Natural killer cell treated with Interleukin-12 subunit alpha and Interleukin-12 subunit beta and Interleukin-15 and Interleukin-18, amount 100 ng/mL, for 72 hours (primary cell): ENCODE results near the gene GUCY2C. TPM values are rescaled to one million over a fixed set of nuclear protein-coding genes. Genes with fewer than 3 reads are reported as not detected.

Experiments
- ATAC-seq, 2 donors: fragments of 150-1000 bp; cut with Tn5 transposase in 1 of 2; sonication (Bioruptor Pico), chemical (Tn5 transposase) in 1 of 2; 2 replicates each; pipeline ENCODE4 v1.10.0; 2021
- DNase-seq: peaks from one replicate; pipeline ENCODE4 v3.0.0; 2022; ENCODE audit warnings: low spot score
- H3K27ac Mint-ChIP-seq, 2 donors: 1 replicate in 1 of 2; 2 replicates in 1 of 2; pipeline ENCODE4 v1.8.0; 2022; ENCODE audit warnings: mixed read lengths in 2 of 2, mild to moderate bottlenecking in 1 of 2, moderate library complexity in 1 of 2
- H3K27me3 Mint-ChIP-seq, 2 donors: 1 replicate in 1 of 2; 2 replicates in 1 of 2; pipeline ENCODE4 v1.8.0; 2022; ENCODE audit warnings: mixed read lengths in 2 of 2
- H3K36me3 Mint-ChIP-seq: one replicate; pipeline ENCODE4 v1.8.0; 2022; ENCODE audit warnings: mixed read lengths
- H3K4me1 Mint-ChIP-seq, 2 donors: 1 replicate in 1 of 2; 2 replicates in 1 of 2; pipeline ENCODE4 v1.8.0; 2022; ENCODE audit warnings: low read depth in 2 of 2, mixed read lengths in 2 of 2, mild to moderate bottlenecking in 1 of 2
- H3K4me3 Mint-ChIP-seq: one replicate; pipeline ENCODE4 v1.8.0; 2022; ENCODE audit warnings: mixed read lengths
- H3K9me3 Mint-ChIP-seq: 2 replicates; pipeline ENCODE4 v1.8.0; 2022; ENCODE audit warnings: mixed read lengths
- total RNA-seq, 2 donors: library from RNA; stranded (reverse); gene quantifications; one replicate each; pipeline ENCODE4 v1.2.3, GENCODE V29; 2022

GUCY2C gene
- total RNA-seq, 2 donors from 2014 or later: not detected

DNA sequence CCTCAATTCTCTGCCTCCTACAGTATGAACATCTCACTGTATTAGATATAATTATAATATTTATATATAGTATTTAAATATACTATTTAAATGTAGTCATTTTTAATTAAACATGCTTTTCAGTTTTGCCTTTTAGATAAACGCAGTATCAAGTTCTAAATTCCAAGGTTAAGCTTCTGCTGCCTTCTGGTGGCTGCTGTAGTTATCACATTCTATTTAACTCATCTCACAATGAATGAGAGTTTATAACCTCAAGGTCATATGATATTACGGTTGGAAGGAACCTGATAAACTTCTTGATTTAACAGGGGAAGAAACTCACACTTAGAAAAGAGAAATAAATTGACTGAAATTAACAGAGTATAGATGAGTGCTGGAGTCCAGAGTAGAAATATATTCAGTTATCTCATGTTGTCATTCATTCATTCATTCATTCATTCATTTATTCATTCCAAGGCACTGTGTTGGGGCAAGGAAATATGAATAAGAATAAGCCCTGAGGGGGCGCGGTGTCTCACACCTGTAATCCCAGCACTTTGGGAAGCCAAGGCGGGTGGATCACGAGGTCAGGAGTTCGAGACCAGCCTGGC, 31.9 kb downstream of the GUCY2C start:
- Mint-ChIP-seq H3K27me3 (peaks cover 16 to 20% of the 10 kb centered on the region in 2 donors), H3K9me3 (no peaks in the 10 kb centered on the region), H3K27ac (peak overlapping the region in 1 of 2 donors; percentile 61), H3K36me3 (no peaks in the 10 kb centered on the region), H3K4me1 (peaks cover 4 to 5% of the 10 kb centered on the region in 2 donors), H3K4me3 (no peak overlapping the region)
- DNase-seq: no peak
- no peak for ATAC-seq

DNA sequence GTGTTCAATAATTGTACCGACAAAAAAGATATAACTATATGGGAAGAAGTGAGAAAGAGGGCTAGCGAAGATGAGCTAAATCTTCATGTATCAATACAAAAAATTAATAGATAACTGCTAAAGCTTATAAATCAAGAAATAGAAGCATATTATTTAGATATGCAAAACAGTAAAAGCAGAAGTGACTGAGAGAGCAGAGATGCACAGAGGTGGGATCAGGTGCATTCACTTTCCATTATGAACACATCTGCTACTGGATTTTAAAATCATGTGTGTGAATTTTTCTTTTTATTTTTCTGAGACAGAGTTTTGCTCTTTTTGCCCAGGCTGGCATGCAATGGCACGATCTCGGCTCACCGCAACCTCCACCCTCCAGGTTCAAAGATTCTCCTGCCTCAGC, 33.4 kb downstream of the GUCY2C start:
- H3K4me3 Mint-ChIP-seq: no peak overlapping the region
- no peak for ATAC-seq
- H3K4me1 Mint-ChIP-seq: peaks cover 4 to 5% of the 10 kb centered on the region in 2 donors
- no peaks in the 10 kb centered on the region for H3K9me3 Mint-ChIP-seq
- peaks cover 20 to 26% of the 10 kb centered on the region in 2 donors for H3K27me3 Mint-ChIP-seq
- H3K36me3 Mint-ChIP-seq: no peaks in the 10 kb centered on the region
- H3K27ac Mint-ChIP-seq: no peak overlapping the region
- no peak for DNase-seq

DNA sequence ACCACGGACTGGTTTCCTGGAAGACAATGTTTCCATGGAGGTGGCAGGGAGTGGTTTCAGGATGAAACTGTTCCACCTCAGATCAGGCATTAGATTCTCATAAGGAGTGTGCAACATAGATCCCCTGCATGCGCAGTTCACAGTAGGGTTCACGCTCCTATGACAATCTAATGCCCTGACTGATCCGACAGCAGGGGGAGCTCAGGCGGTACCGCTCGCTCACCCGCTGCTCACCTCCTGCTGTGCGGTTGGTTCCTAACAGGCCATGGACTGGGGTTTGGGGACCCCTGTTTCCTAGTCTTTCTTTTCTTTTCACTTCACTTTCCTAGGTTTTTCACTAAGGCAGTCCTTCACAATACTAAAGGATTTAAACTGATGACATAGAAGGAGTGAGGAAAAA, 39.6 kb downstream of the GUCY2C start:
- ATAC-seq (no peak), DNase-seq (no peak)
- Mint-ChIP-seq H3K36me3 (no peaks in the 10 kb centered on the region), H3K4me1 (no peaks in the 10 kb centered on the region), H3K4me3 (no peak overlapping the region), H3K9me3 (no peaks in the 10 kb centered on the region), H3K27me3 (peaks cover 13 to 20% of the 10 kb centered on the region in 2 donors), H3K27ac (no peak overlapping the region)

DNA sequence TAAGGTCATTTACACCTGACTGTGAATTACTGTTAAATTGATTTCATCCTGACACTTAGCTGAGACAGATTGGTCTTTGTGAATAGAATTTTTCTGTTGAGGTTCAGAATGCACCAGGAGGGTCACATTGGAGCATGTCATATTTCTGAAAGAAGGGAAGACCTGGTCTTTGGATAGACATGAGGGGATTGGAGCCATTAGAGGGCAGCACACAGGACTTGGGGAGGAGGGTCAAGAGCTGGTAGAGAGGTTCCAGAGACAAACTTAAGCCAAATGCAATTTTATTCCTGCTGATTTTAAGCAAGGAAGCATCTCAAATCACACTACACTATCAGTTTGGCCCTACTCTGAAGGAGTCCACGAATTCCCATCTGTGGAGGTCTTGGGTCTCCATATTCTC, 41.1 kb downstream of the GUCY2C start:
- H3K27ac Mint-ChIP-seq: no peak overlapping the region
- peaks cover 18 to 20% of the 10 kb centered on the region in 2 donors for H3K27me3 Mint-ChIP-seq
- no peak for ATAC-seq
- DNase-seq: no peak
- no peaks in the 10 kb centered on the region for H3K36me3 Mint-ChIP-seq
- H3K4me1 Mint-ChIP-seq: no peaks in the 10 kb centered on the region
- H3K4me3 Mint-ChIP-seq: no peak overlapping the region
- H3K9me3 Mint-ChIP-seq: no peaks in the 10 kb centered on the region

DNA sequence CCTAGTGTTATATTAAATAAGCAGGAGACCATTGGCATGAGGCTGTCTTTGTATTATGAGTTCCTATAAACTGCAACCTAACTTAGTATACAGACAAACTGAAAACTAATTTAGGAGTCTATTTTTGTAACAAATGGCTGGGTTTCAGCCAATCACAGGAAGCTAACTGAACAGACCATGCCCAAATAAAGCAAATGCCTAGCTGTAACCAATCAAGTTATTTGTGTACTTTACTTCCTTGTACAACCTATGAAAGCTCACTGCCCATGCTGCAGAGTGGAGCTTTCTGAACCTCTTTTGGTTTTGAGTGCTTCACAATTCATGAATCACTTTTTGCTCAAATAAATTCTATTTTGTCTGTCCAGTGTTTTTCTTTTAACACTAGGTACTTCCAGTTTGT, 41.6 kb downstream of the GUCY2C start:
- Mint-ChIP-seq H3K9me3 (no peaks in the 10 kb centered on the region), H3K27me3 (peaks cover 17 to 22% of the 10 kb centered on the region in 2 donors), H3K4me1 (no peaks in the 10 kb centered on the region), H3K4me3 (no peak overlapping the region), H3K36me3 (no peaks in the 10 kb centered on the region), H3K27ac (no peak overlapping the region)
- ATAC-seq: no peak
- no peak for DNase-seq

DNA sequence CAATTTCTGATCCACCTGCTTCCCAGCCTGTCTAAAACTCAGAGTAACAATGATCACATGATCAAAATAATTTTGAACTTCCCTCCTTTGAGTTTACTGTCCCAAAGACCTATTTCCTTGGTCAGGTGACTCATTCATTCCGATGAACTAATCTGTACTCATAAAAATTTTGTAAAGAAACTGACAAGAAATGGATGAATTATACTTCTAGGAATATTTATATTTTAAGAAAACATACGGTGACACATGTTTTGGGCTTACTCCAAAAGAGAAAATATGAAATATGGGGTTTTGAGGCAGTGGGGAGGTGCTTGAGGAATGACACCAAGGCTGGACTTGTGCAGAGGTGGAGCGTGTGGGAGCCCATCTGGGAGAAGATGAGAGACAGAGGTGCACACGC, 42.0 kb downstream of the GUCY2C start:
- H3K4me3 Mint-ChIP-seq: no peak overlapping the region
- peaks cover 15 to 19% of the 10 kb centered on the region in 2 donors for H3K27me3 Mint-ChIP-seq
- no peaks in the 10 kb centered on the region for H3K9me3 Mint-ChIP-seq
- no peaks in the 10 kb centered on the region for H3K4me1 Mint-ChIP-seq
- no peak for DNase-seq
- no peaks in the 10 kb centered on the region for H3K36me3 Mint-ChIP-seq
- no peak for ATAC-seq
- no peak overlapping the region for H3K27ac Mint-ChIP-seq

DNA sequence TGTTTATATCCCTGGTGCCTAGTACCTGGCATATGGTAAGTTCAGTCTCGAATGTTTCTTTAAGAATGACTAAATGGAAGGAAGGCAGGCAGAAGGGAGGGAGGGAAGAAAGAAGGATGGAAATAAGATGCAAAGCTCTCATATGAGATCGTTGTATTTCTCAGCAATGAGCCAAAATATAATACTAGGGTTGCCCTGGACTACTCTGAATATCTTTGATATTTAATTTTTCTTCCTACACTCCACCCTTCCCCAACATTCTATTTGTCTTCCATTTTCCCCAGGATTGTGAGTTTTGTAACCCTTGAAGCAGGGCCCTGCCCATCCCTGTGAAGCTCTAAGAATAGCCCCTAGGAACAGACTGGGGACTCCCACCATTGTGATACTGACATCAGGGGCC, 43.9 kb downstream of the GUCY2C start:
- Mint-ChIP-seq H3K9me3 (no peaks in the 10 kb centered on the region), H3K36me3 (no peaks in the 10 kb centered on the region), H3K27me3 (peaks cover 17 to 23% of the 10 kb centered on the region in 2 donors), H3K4me3 (no peak overlapping the region), H3K4me1 (no peaks in the 10 kb centered on the region), H3K27ac (no peak overlapping the region)
- ATAC-seq (no peak), DNase-seq (no peak)

DNA sequence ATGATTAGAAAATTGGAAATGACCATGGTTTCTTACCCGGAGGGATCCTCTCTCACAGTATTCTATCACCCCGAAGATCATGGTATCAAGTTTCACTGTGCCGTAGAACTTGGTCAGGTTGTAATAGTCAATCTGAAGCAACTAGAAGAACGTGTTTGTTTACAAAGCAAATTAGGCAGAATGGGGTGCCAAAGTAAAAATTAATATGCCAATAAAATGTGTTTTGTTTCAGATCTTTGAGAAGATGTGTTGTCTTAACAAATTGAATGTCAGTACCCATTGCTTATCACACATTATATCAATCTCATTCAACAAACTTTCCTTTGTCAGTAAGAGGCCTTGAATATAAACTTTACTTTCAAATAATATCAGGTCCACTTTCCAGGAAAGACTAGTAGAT, 45.0 kb downstream of the GUCY2C start:
- ATAC-seq: no peak
- no peak for DNase-seq
- no peak overlapping the region for H3K4me3 Mint-ChIP-seq
- H3K27ac Mint-ChIP-seq: no peak overlapping the region
- H3K27me3 Mint-ChIP-seq: peaks cover 17 to 32% of the 10 kb centered on the region in 2 donors
- H3K9me3 Mint-ChIP-seq: no peaks in the 10 kb centered on the region
- no peaks in the 10 kb centered on the region for H3K36me3 Mint-ChIP-seq
- no peaks in the 10 kb centered on the region for H3K4me1 Mint-ChIP-seq

DNA sequence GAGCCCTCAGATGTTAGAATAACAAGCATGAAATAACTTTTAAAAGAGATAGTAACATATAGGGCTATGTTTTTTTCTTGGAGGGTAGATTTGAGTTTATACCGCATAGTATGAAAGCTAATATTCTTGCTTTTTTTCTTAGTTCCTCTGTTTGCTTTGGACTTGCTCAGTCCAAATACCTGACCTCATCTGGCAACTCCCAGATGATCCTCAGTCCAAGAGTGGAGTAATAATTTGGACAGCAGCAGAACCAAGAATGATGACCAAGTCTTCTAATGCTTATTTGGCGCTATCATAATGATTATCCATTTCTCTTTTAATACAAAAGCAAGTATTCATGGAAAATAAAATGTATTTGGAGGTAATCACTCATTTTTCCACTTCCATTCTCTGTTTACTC, 45.6 kb downstream of the GUCY2C start:
- ATAC-seq (no peak), DNase-seq (no peak)
- H3K36me3 Mint-ChIP-seq: no peaks in the 10 kb centered on the region
- no peak overlapping the region for H3K4me3 Mint-ChIP-seq
- H3K4me1 Mint-ChIP-seq: no peaks in the 10 kb centered on the region
- H3K27ac Mint-ChIP-seq: no peak overlapping the region
- H3K27me3 Mint-ChIP-seq: peaks cover 17 to 32% of the 10 kb centered on the region in 2 donors
- no peaks in the 10 kb centered on the region for H3K9me3 Mint-ChIP-seq

DNA sequence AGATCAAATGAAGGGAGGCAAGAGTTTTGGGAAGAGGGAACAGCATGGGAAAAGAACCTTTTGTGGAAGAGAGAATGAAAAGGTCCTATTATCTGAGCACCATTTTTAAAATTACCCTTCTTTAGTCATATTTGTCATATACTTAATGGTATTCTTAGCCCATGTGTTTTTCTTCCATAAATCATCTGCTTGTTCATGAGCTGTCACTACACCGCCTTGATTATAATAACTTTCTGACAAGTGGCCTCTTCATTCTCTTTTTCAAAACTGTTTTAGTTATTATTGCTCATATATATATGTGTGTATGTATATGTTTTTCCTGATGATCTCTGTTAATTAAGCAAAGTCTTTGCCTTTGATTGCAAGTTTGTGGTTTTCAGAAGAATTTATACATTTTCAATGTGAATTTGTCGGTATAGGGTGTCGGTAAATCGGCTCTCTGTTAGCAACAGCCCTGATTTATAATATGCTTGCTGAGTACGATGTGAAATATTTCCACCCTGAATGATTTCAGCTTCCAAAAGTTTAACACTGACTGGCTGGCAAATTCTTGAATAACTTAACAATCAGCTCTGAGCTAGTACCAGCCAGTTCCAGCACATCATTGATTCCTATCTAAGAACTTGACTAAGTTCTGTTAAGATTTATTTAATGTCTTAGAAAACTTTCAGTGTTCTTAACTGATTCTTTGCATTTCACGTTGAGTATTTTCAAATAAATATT, 49.2 kb downstream of the GUCY2C start:
- no peaks in the 10 kb centered on the region for H3K9me3 Mint-ChIP-seq
- no peak for ATAC-seq

DNA sequence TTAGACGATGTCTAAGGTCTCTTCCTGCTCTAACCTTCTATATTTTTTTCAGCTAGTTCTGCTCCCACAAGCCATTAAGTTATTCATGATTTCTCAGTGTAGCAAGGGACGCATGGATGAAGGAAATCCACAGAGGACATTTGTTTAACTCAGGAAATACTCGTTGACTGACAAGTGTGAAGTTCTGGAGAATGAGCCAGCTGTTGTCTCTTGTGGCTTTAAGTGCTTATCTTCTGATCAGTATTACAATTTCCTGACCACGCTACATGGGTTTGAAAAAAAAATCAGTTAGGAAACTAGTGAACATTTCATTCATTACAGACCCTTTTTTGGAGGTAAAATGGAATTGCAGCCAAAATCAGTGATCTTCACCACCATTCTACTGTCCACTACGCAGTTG, 53.1 kb downstream of the GUCY2C start:
- no peak for DNase-seq

More for the DNA sequence above, 49.2 kb downstream of the GUCY2C start:
- Mint-ChIP-seq H3K27me3 (peaks cover 17 to 32% of the 10 kb centered on the region in 2 donors), H3K36me3 (no peaks in the 10 kb centered on the region), H3K4me3 (no peak overlapping the region), H3K4me1 (peaks cover 5 to 7% of the 10 kb centered on the region in 2 donors), H3K27ac (no peak overlapping the region)
- no peak for DNase-seq

DNA sequence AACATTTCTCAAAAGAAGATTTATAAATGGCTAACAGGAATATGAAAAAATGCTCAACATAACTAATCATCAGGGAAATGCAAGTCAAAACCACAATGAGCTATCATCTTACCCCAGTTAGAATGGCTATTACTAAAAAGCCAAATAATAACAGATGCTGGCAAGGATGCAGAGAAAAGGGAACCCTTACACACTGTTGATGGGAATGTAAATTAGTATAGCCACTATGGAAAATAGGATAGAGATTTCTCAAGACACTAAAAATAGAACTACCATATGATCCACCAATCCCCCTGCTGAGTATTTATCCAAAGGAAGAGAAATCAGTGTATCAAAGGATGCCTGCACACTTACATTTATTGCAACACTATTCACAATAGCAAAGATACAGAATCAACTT, 58.3 kb downstream of the GUCY2C start:
- DNase-seq (no peak), ATAC-seq (no peak)
- peaks cover 5% of the 10 kb centered on the region for H3K9me3 Mint-ChIP-seq
- peaks cover under 1 to 2% of the 10 kb centered on the region in 2 donors for H3K4me1 Mint-ChIP-seq
- H3K27me3 Mint-ChIP-seq: peaks cover 42 to 49% of the 10 kb centered on the region in 2 donors
- H3K4me3 Mint-ChIP-seq: no peak overlapping the region
- no peak overlapping the region for H3K27ac Mint-ChIP-seq
- peaks cover 12% of the 10 kb centered on the region for H3K36me3 Mint-ChIP-seq

More for the DNA sequence above, 53.1 kb downstream of the GUCY2C start:
- Mint-ChIP-seq H3K27ac (no peak overlapping the region), H3K4me1 (peaks cover 5 to 7% of the 10 kb centered on the region in 2 donors), H3K4me3 (no peak overlapping the region), H3K27me3 (peaks cover 14% of the 10 kb centered on the region in 2 donors), H3K36me3 (no peaks in the 10 kb centered on the region), H3K9me3 (no peaks in the 10 kb centered on the region)
- no peak for ATAC-seq

DNA sequence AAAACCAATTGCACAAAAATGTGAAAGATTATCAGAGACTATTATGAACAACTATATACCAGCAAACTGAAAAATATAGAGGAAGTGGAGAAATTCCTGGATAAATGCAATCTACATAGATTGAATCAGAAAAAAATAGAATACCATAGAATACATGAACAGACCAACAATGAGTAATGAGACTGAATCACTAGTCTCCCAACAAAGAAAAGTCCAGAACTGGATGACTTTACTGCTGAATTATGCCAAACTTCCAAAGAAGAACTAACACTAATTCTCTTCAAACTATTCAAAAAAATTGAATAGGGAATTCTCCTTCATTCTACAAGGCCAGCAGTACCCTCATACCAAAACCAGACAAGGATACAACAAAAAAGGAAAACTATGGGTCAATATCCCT, 60.6 kb downstream of the GUCY2C start:
- H3K27ac Mint-ChIP-seq: no peak overlapping the region
- DNase-seq (no peak), ATAC-seq (no peak)
- H3K9me3 Mint-ChIP-seq: peaks cover 5% of the 10 kb centered on the region
- no peak overlapping the region for H3K4me3 Mint-ChIP-seq
- H3K36me3 Mint-ChIP-seq: peaks cover 12% of the 10 kb centered on the region
- no peaks in the 10 kb centered on the region for H3K4me1 Mint-ChIP-seq
- H3K27me3 Mint-ChIP-seq: peaks cover 38 to 51% of the 10 kb centered on the region in 2 donors

DNA sequence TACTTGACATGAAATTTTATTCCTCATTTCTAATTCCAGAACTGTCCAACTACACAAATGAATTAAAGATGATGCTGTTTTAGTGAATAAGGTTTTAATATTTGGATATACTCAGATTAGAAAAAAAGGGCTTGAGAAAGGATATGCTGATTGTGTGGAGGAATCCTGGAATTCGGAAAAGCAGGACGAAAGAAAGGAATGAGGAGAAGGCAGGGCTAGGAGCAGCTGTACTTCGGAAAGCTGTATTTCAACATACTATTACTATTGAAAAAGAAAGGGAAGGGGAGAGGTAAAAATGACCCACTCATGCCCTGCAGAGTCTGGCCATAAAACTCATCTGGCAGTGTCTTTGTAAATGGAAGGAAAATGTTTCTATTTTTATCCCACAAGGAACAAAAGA, 65.6 kb downstream of the GUCY2C start:
- no peaks in the 10 kb centered on the region for H3K4me1 Mint-ChIP-seq
- H3K36me3 Mint-ChIP-seq: peaks cover 5% of the 10 kb centered on the region
- H3K4me3 Mint-ChIP-seq: no peak overlapping the region
- H3K27me3 Mint-ChIP-seq: peaks cover 29 to 30% of the 10 kb centered on the region in 2 donors
- no peak for DNase-seq
- no peak for ATAC-seq
- no peak overlapping the region for H3K27ac Mint-ChIP-seq
- H3K9me3 Mint-ChIP-seq: no peaks in the 10 kb centered on the region
